H9 (cell line): ENCODE measurements around the gene PAPOLA. TPM values are rescaled to one million over a fixed set of nuclear protein-coding genes. Genes with fewer than 3 reads are reported as not detected.

ENCODE experiments used
- DNase-seq: peaks from one replicate; pipeline ENCODE4 v3.0.0-alpha.2; 2017
- H2AFZ ChIP-seq: one replicate; pipeline ENCODE4 v1.6.1; 2013; ENCODE audit warnings: mild to moderate bottlenecking, low read length, control low read depth, moderate library complexity
- H2AK5ac ChIP-seq: 2 replicates; pipeline ENCODE4 v1.6.1; 2013; ENCODE audit warnings: low read length, control low read depth, mixed read lengths; ENCODE audit not compliant: insufficient read length
- H2BK120ac ChIP-seq: one replicate; pipeline ENCODE4 v1.6.1; 2013; ENCODE audit warnings: low read depth, mild to moderate bottlenecking, low read length, control low read depth, inconsistent platforms; ENCODE audit not compliant: poor library complexity, severe bottlenecking
- H2BK12ac ChIP-seq: 2 replicates; pipeline ENCODE4 v1.6.1; 2013; ENCODE audit warnings: low read length, control low read depth, mixed read lengths, low read depth; ENCODE audit not compliant: insufficient read length
- H2BK15ac ChIP-seq: 2 replicates; pipeline ENCODE4 v1.6.1; 2013; ENCODE audit warnings: low read depth, low read length, control low read depth
- H2BK20ac ChIP-seq: one replicate; pipeline ENCODE4 v1.6.1; 2013; ENCODE audit warnings: low read depth, mild to moderate bottlenecking, low read length, control low read depth, inconsistent platforms; ENCODE audit not compliant: poor library complexity, severe bottlenecking
- H2BK5ac ChIP-seq: 2 replicates; pipeline ENCODE4 v1.6.1; 2013; ENCODE audit warnings: low read length, control low read depth, mixed read lengths; ENCODE audit not compliant: insufficient read length
- H3K14ac ChIP-seq: 2 replicates; pipeline ENCODE4 v1.6.1; 2013; ENCODE audit warnings: low read length, control low read depth; ENCODE audit not compliant: insufficient read depth
- H3K18ac ChIP-seq: 2 replicates; pipeline ENCODE4 v1.6.1; 2013; ENCODE audit warnings: low read depth, mild to moderate bottlenecking, mixed read lengths, low read length, control low read depth; ENCODE audit not compliant: insufficient read length
- H3K23ac ChIP-seq: 2 replicates; pipeline ENCODE4 v1.6.1; 2013; ENCODE audit warnings: low read length, control low read depth, mixed read lengths, low read depth; ENCODE audit not compliant: insufficient read length
- H3K23me2 ChIP-seq: 2 replicates; pipeline ENCODE4 v1.6.1; 2013; ENCODE audit warnings: low read depth, mild to moderate bottlenecking, mixed read lengths, low read length, control low read depth; ENCODE audit not compliant: insufficient read length, poor library complexity, severe bottlenecking
- H3K27ac ChIP-seq: 2 replicates; pipeline ENCODE4 v1.5.1; 2013; ENCODE audit warnings: low read length, control low read depth, mixed read lengths, low read depth; ENCODE audit not compliant: insufficient read length
- H3K27me3 ChIP-seq: 2 replicates; pipeline ENCODE4 v1.6.1; 2013; ENCODE audit warnings: low read length, control low read depth, inconsistent platforms; ENCODE audit not compliant: insufficient read depth
- H3K4ac ChIP-seq: 2 replicates; pipeline ENCODE4 v1.6.1; 2013; ENCODE audit warnings: low read depth, mild to moderate bottlenecking, control low read depth, inconsistent platforms, low read length, moderate library complexity
- H3K4me1 ChIP-seq: 2 replicates; pipeline ENCODE4 v1.6.1; 2013; ENCODE audit warnings: low read length, control low read depth, inconsistent platforms; ENCODE audit not compliant: insufficient read depth
- H3K4me2 ChIP-seq: 2 replicates; pipeline ENCODE4 v1.6.1; 2013; ENCODE audit warnings: low read length, control low read depth, mixed read lengths; ENCODE audit not compliant: insufficient read length, insufficient read depth
- H3K56ac ChIP-seq: 2 replicates; pipeline ENCODE4 v1.6.1; 2013; ENCODE audit warnings: low read depth, mild to moderate bottlenecking, mixed read lengths, low read length, control low read depth; ENCODE audit not compliant: insufficient read length
- H3K79me1 ChIP-seq: 2 replicates; pipeline ENCODE4 v1.6.1; 2013; ENCODE audit warnings: low read depth, mild to moderate bottlenecking, moderate library complexity, low read length, control low read depth, inconsistent platforms; ENCODE audit not compliant: insufficient read depth, poor library complexity, severe bottlenecking
- H3K79me2 ChIP-seq: 2 replicates; pipeline ENCODE4 v1.6.1; 2013; ENCODE audit warnings: low read length, control low read depth, inconsistent platforms; ENCODE audit not compliant: insufficient read depth
- H3K9ac ChIP-seq: 2 replicates; pipeline ENCODE4 v1.6.1; 2013; ENCODE audit warnings: low read length, control low read depth, mixed read lengths; ENCODE audit not compliant: insufficient read length; ENCODE audit errors: extremely low read depth
- H3K9me3 ChIP-seq: one replicate; pipeline ENCODE4 v1.6.1; 2013; ENCODE audit warnings: low read depth, low read length, inconsistent platforms; ENCODE audit not compliant: control insufficient read depth
- H3T11ph ChIP-seq: one replicate; pipeline ENCODE4 v1.6.1; 2013; ENCODE audit warnings: mild to moderate bottlenecking, low read length, control low read depth, inconsistent platforms
- H4K20me1 ChIP-seq: one replicate; pipeline ENCODE4 v1.6.1; 2013; ENCODE audit not compliant: control insufficient read depth, insufficient read length, insufficient read depth
- H4K5ac ChIP-seq: 2 replicates; pipeline ENCODE4 v1.6.1; 2013; ENCODE audit warnings: low read depth, mild to moderate bottlenecking, mixed read lengths, low read length, control low read depth; ENCODE audit not compliant: insufficient read length
- H4K8ac ChIP-seq: replicated peaks from 2 replicates; pipeline ENCODE4 v1.6.1; 2013; ENCODE audit warnings: low read length, control low read depth, mixed read lengths, low read depth; ENCODE audit not compliant: insufficient read length
- H4K91ac ChIP-seq: 2 replicates; pipeline ENCODE4 v1.6.1; 2013; ENCODE audit warnings: low read depth, mild to moderate bottlenecking, moderate library complexity, mixed read lengths, low read length, control low read depth; ENCODE audit not compliant: insufficient read length
- H3K27ac Mint-ChIP-seq, 3 experiments: 2 replicates in 2 of 3; 3 replicates in 1 of 3; pipeline ENCODE4 v1.8.0; 2020 to 2021; ENCODE audit warnings: mixed read lengths in 3 of 3, mild to moderate bottlenecking in 1 of 3, moderate library complexity in 1 of 3
- H3K27me3 Mint-ChIP-seq: 2 replicates; pipeline ENCODE4 v1.8.0; 2021; ENCODE audit warnings: low read depth, mild to moderate bottlenecking, moderate library complexity, mixed read lengths
- H3K36me3 Mint-ChIP-seq, 3 experiments: 2 replicates in 2 of 3; 3 replicates in 1 of 3; pipeline ENCODE4 v1.8.0; 2020 to 2021; ENCODE audit warnings: low read depth in 3 of 3, mixed read lengths in 3 of 3; ENCODE audit not compliant: insufficient read depth in 1 of 3
- H3K4me1 Mint-ChIP-seq, 2 experiments: 2 replicates each; pipeline ENCODE4 v1.8.0; 2020; ENCODE audit warnings: mixed read lengths in 2 of 2
- H3K4me3 Mint-ChIP-seq, 2 experiments: 2 replicates in 1 of 2; 3 replicates in 1 of 2; pipeline ENCODE4 v1.8.0; 2020 to 2021; ENCODE audit warnings: mild to moderate bottlenecking in 2 of 2, mixed read lengths in 2 of 2, moderate library complexity in 1 of 2
- H3K9me3 Mint-ChIP-seq, 2 experiments: 2 replicates in 1 of 2; 3 replicates in 1 of 2; pipeline ENCODE4 v1.8.0; 2020; ENCODE audit warnings: mild to moderate bottlenecking in 2 of 2, mixed read lengths in 2 of 2, moderate library complexity in 1 of 2
- CTCF ChIP-seq: fragments of 200-600 bp; sonication (generic); conservative IDR thresholded peaks from 3 replicates; pipeline ENCODE4 v1.8.0; 2021; ENCODE audit warnings: antibody characterized with exemption, mild to moderate bottlenecking
- WGBS: extraction: QIAGEN DNeasy Blood & Tissue Kit; methylation state at CpG from one replicate; pipeline ENCODE4 v1.1.7; 2013; ENCODE audit warnings: missing lambda C conversion rate, low lambda C conversion rate, mixed read lengths; ENCODE audit not compliant: insufficient read length; ENCODE audit errors: extremely low coverage; 5-methylcytosine and 5-hydroxymethylcytosine counted together
- total RNA-seq: library from RNA; stranded (reverse); gene quantifications from 2 replicates; pipeline ENCODE4 v1.2.1, GENCODE V29; 2021

Gene PAPOLA
- total RNA-seq, 1 experiment from 2014 or later: 188 TPM

- H3T11ph ChIP-seq: no peak overlapping the region
- H2BK5ac ChIP-seq: no peak overlapping the region
- Mint-ChIP-seq H3K27me3 (peaks cover 15% of the 10 kb centered on the region), H3K27ac (no peak overlapping the region), H3K4me1 (0 out of 4 replicates have a peak, but pooled peaks cover 0 to 3% of the 10 kb centered on the region in 2 experiments), H3K9me3 (no peaks in the 10 kb centered on the region; a peak in 1 of 5 replicates), H3K4me3 (no peak overlapping the region), H3K36me3 (peaks cover 0 to 2% (median 0%) of the 10 kb centered on the region in 3 experiments; a peak in 1 of 7 replicates)
- H2BK120ac ChIP-seq: no peak overlapping the region
- no peak overlapping the region for H2BK20ac ChIP-seq
- no peaks in the 10 kb centered on the region; the same call in 1 of the 2 replicates for H3K27me3 ChIP-seq
- no peaks in the 10 kb centered on the region for H3K9me3 ChIP-seq
- no peak overlapping the region for H4K91ac ChIP-seq
- H3K18ac ChIP-seq: no peak overlapping the region
- H3K27ac ChIP-seq: no peak overlapping the region
- no peak overlapping the region for H3K4ac ChIP-seq
- H3K56ac ChIP-seq: no peak overlapping the region
- no peak overlapping the region for H4K5ac ChIP-seq
- TF ChIP-seq CTCF: no peak
- no peak overlapping the region for H2BK15ac ChIP-seq
- H3K4me1 ChIP-seq: no peaks in the 10 kb centered on the region
- no peak overlapping the region for H2BK12ac ChIP-seq
- no peak overlapping the region for H2AK5ac ChIP-seq
- peaks cover 6% of the 10 kb centered on the region for H3K23me2 ChIP-seq
- H3K23ac ChIP-seq: no peak overlapping the region
- H3K79me2 ChIP-seq: no peaks in the 10 kb centered on the region
- no CpG with 5 or more reads among the region's 5 CpGs for WGBS
- DNase-seq: no peak
- no peaks in the 10 kb centered on the region for H3K79me1 ChIP-seq
- H3K4me2 ChIP-seq: no peak overlapping the region
- no peak overlapping the region for H2AFZ ChIP-seq
- H4K8ac ChIP-seq: no peak overlapping the region
- H3K9ac ChIP-seq: no peak overlapping the region
- no peaks in the 10 kb centered on the region for H4K20me1 ChIP-seq
- H3K14ac ChIP-seq: no peak overlapping the region
These were observed 95.5 kb downstream of the PAPOLA start for GRCh38 chr14:96597680-96598079.
